22Rv1 (cell line): ENCODE results near the gene SASH3.

Experiments used
- CTCF ChIP-seq: fragments of 450-650 bp; IDR thresholded peaks from 2 replicates; pipeline ENCODE4 v1.5.1; 2017; ENCODE audit warnings: mild to moderate bottlenecking
- ZFX ChIP-seq: fragments of 450-650 bp; IDR thresholded peaks from 2 replicates; pipeline ENCODE4 v1.6.1; 2017; ENCODE audit warnings: antibody characterized with exemption, borderline replicate concordance

GRCh38 chrX:129732857-129733256 is 46.9 kb upstream of the SASH3 start:
- no peak for TF ChIP-seq CTCF
- no peak for TF ChIP-seq ZFX
